ENCODE results near the gene PCCA. TPM values are rescaled to one million over a fixed set of nuclear protein-coding genes. Genes with fewer than 3 reads are reported as not detected.
A peak's percentile ranks its signal among the peaks of the same experiment; 100 is the strongest.

The PCCA gene, protein sequence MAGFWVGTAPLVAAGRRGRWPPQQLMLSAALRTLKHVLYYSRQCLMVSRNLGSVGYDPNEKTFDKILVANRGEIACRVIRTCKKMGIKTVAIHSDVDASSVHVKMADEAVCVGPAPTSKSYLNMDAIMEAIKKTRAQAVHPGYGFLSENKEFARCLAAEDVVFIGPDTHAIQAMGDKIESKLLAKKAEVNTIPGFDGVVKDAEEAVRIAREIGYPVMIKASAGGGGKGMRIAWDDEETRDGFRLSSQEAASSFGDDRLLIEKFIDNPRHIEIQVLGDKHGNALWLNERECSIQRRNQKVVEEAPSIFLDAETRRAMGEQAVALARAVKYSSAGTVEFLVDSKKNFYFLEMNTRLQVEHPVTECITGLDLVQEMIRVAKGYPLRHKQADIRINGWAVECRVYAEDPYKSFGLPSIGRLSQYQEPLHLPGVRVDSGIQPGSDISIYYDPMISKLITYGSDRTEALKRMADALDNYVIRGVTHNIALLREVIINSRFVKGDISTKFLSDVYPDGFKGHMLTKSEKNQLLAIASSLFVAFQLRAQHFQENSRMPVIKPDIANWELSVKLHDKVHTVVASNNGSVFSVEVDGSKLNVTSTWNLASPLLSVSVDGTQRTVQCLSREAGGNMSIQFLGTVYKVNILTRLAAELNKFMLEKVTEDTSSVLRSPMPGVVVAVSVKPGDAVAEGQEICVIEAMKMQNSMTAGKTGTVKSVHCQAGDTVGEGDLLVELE
- total RNA-seq, result 229 TPM

DNA sequence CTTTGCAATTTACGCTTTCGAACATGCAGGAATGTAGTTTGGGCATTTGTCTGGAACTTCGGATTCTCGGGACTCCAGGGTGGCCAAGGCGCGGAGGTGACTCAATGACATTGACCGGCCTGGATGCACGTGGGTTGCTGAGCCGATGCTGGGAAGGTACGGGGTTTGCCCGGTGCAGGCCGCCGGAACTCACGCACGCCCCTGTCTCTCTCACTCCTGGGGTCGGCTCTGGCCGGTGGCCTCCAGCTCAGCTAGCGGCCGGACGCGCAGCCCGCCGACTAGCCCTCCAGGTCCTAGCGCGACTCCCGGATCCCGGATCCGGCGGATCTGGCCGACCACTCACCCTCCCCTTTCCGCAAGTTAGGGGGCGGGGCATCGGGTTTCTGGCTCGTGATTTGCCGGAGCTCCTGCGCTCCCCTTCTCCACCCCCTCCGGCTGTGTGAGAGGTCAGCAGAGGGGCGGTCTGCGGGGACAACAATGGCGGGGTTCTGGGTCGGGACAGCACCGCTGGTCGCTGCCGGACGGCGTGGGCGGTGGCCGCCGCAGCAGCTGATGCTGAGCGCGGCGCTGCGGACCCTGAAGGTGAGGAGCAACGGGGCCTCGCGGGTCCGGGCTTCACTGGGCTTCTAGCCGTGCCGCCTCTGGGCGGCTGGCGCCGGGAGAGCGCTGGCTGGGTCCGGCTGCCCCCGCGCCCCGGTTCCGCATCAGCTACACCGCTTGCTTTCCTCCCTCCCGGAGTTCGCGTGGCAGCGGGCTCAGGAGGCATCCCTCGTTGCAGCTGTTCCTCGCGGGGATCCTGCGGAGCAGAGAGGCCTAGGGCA lies at the start of gene PCCA:
PCCA (plus strand) TSS at position 450 of the 821 bp plus-strand sequence; CDS start at position 478, 28 bp downstream.
- peak within 1 kb of the TSS; percentile 95 to 97 (median 96) for H3K4me3 ChIP-seq (ENCODE audit: low read length in 3 of 3)
- no peaks in the 10 kb centered on the region for H3K27me3 ChIP-seq (ENCODE audit: control insufficient read depth in 3 of 3, insufficient read depth in 3 of 3, low read length in 3 of 3)
- peaks cover 0 to 5% (median 4%) of the 10 kb centered on the region in 3 donors for H3K36me3 ChIP-seq (ENCODE audit: control insufficient read depth in 3 of 3, insufficient read depth in 3 of 3, low read length in 3 of 3)
- peak within 1 kb of the TSS; percentile 78 to 89 (median 84) for H3K9ac ChIP-seq (ENCODE audit: low read depth in 1 of 3, low read length in 3 of 3)
- peaks cover 16 to 28% (median 19%) of the 10 kb centered on the region in 3 donors for H3K4me1 ChIP-seq (ENCODE audit: control insufficient read depth in 3 of 3, insufficient read depth in 3 of 3, low read length in 3 of 3)
- H3K27ac ChIP-seq (ENCODE audit: low read depth, low read length), result peak within 1 kb of the TSS; percentile 70
- no peaks in the 10 kb centered on the region for H3K9me3 ChIP-seq (ENCODE audit: control insufficient read depth in 3 of 3, low read length in 3 of 3)

DNA sequence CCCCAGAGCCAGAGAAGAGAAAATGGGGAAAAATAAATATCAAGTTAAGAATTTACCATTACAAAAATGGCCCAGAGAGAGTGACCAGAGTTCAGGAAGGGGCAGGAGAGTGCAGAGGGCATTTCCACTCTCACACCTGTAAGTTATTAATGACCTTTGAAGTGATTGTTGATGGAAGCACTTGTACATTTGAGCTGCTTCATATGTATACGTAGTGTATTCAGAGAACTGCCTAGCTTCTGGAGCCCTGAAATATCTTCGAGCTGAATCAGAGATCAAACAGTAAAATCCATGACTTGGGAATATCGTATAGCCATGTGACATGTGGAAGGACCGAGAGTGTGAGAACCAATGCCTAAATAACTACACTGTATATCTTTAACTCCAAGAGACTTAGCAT lies 49.2 kb upstream of the PCCA start:
- no peaks in the 10 kb centered on the region for H3K9me3 ChIP-seq (ENCODE audit: control insufficient read depth in 3 of 3, low read length in 3 of 3)
- no peaks in the 10 kb centered on the region for H3K27me3 ChIP-seq (ENCODE audit: control insufficient read depth in 3 of 3, insufficient read depth in 3 of 3, low read length in 3 of 3)
- no peak overlapping the region for H3K9ac ChIP-seq (ENCODE audit: low read depth in 1 of 3, low read length in 3 of 3)
- H3K27ac ChIP-seq (ENCODE audit: low read depth, low read length), result no peak overlapping the region
- H3K4me1 ChIP-seq (ENCODE audit: control insufficient read depth in 3 of 3, insufficient read depth in 3 of 3, low read length in 3 of 3), result no peaks in the 10 kb centered on the region
- H3K36me3 ChIP-seq (ENCODE audit: control insufficient read depth in 3 of 3, insufficient read depth in 3 of 3, low read length in 3 of 3), result no peaks in the 10 kb centered on the region
- H3K4me3 ChIP-seq (ENCODE audit: low read length in 3 of 3), result no peak overlapping the region

DNA sequence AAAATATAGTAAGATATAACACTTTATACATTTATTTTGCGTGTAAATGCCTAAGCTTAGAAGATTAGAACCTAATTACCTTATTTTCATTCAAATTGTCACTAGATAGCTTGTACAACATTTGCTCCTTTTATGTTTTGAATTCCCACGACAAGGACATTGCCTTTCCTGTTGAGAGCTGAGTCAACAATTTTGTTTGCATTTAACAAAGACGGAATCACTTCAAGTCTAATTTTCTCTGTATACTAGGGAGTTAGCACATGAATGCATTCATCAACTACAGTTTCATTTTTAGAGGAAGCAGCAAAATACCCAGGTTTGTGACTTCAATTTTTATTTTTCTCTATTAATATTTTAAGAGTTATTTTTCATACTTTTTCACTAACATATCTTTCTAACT lies 48.7 kb upstream of the PCCA start:
- no peak overlapping the region for H3K4me3 ChIP-seq (ENCODE audit: low read length in 3 of 3)
- H3K4me1 ChIP-seq (ENCODE audit: control insufficient read depth in 3 of 3, insufficient read depth in 3 of 3, low read length in 3 of 3), result no peaks in the 10 kb centered on the region
- no peak overlapping the region for H3K27ac ChIP-seq (ENCODE audit: low read depth, low read length)
- H3K9me3 ChIP-seq (ENCODE audit: control insufficient read depth in 3 of 3, low read length in 3 of 3), result no peaks in the 10 kb centered on the region
- H3K27me3 ChIP-seq (ENCODE audit: control insufficient read depth in 3 of 3, insufficient read depth in 3 of 3, low read length in 3 of 3), result no peaks in the 10 kb centered on the region
- no peak overlapping the region for H3K9ac ChIP-seq (ENCODE audit: low read depth in 1 of 3, low read length in 3 of 3)
- no peaks in the 10 kb centered on the region for H3K36me3 ChIP-seq (ENCODE audit: control insufficient read depth in 3 of 3, insufficient read depth in 3 of 3, low read length in 3 of 3)

DNA sequence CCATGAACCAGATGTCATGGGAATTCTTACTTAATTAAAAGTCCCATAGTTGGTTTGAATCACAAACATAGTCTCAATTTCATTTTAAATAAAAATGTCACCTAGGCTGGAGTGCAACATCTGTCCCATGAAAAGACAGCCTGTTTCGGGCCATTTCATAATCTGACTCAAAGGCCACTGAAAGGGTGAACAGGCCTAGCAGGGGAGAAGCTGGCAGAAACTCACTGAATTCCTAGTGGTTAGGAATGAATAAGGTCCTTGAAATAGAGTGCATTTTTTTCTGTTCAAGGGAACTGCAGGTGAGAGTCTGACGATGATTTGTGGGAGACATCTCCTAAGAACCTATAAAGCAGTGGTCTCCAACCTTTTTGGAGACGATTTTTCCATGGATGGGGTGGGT lies 44.0 kb upstream of the PCCA start:
- Histone ChIP-seq H3K36me3 (ENCODE audit: control insufficient read depth in 3 of 3, insufficient read depth in 3 of 3, low read length in 3 of 3) (no peaks in the 10 kb centered on the region), H3K4me1 (ENCODE audit: control insufficient read depth in 3 of 3, insufficient read depth in 3 of 3, low read length in 3 of 3) (no peaks in the 10 kb centered on the region), H3K4me3 (ENCODE audit: low read length in 3 of 3) (no peak overlapping the region), H3K27me3 (ENCODE audit: control insufficient read depth in 3 of 3, insufficient read depth in 3 of 3, low read length in 3 of 3) (no peaks in the 10 kb centered on the region), H3K9ac (ENCODE audit: low read depth in 1 of 3, low read length in 3 of 3) (no peak overlapping the region), H3K27ac (ENCODE audit: low read depth, low read length) (no peak overlapping the region), H3K9me3 (ENCODE audit: control insufficient read depth in 3 of 3, low read length in 3 of 3) (no peaks in the 10 kb centered on the region)

DNA sequence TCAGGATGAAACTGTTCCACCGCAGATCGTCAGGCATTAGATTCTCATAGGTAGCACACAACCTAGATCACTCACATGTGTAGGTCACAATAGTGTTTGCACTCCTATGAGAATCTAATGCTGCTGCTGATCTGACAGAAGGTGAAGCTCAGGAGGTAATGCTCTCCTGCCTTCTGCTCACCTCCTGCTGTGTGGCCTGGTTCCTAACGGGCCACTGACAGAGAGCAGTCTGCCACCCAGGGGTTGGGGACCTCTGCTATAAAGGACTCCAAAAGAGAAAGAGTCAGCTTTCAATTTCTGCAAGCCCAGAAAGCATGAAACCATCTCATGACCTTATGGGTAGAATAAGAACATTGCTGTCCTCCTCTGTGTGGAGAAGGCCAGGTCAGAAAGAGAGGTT lies 43.5 kb upstream of the PCCA start:
- Histone ChIP-seq H3K36me3 (ENCODE audit: control insufficient read depth in 3 of 3, insufficient read depth in 3 of 3, low read length in 3 of 3) (no peaks in the 10 kb centered on the region), H3K27me3 (ENCODE audit: control insufficient read depth in 3 of 3, insufficient read depth in 3 of 3, low read length in 3 of 3) (no peaks in the 10 kb centered on the region), H3K4me1 (ENCODE audit: control insufficient read depth in 3 of 3, insufficient read depth in 3 of 3, low read length in 3 of 3) (no peaks in the 10 kb centered on the region), H3K27ac (ENCODE audit: low read depth, low read length) (no peak overlapping the region), H3K9me3 (ENCODE audit: control insufficient read depth in 3 of 3, low read length in 3 of 3) (no peaks in the 10 kb centered on the region), H3K9ac (ENCODE audit: low read depth in 1 of 3, low read length in 3 of 3) (no peak overlapping the region), H3K4me3 (ENCODE audit: low read length in 3 of 3) (no peak overlapping the region)

DNA sequence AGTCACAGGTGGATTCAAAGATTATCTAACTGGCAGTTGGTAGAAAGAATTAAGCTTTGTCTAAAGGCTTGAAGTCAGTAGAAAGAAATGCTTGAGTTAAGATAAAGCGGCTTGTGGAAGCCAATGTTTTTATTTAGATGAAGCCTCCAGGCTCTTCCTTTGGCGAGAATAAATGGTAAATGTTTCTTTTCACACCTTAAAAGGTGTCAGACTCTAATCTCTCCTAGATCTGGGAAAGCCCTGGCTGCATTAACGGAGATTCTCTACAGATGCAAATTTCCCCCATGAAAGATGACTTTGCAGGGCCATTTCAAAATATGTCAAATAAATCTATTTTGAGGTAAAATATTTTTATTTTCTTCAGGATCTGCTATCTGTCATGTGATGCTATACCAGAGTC lies 37.8 kb upstream of the PCCA start:
- no peaks in the 10 kb centered on the region for H3K27me3 ChIP-seq (ENCODE audit: control insufficient read depth in 3 of 3, insufficient read depth in 3 of 3, low read length in 3 of 3)
- no peaks in the 10 kb centered on the region for H3K4me1 ChIP-seq (ENCODE audit: control insufficient read depth in 3 of 3, insufficient read depth in 3 of 3, low read length in 3 of 3)

DNA sequence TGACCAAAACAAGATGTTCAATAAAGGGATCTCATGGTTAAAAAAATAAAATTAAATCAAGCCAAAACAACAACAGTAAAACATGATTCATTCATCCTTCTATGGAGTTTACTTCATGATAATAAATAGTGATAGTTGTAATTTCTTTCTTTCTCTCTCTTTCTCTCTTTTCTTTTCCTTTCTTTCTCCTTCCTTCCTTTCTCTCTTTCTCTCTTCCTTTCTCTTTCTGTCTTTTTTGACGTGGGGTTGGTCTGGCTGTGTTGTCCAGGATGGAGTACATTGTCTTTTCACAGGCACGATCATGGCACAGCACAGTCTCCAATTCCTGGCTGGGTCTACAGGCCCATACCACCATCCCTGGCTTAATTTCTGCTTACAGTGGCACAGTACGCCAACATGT lies 29.1 kb upstream of the PCCA start:
- no peak overlapping the region for H3K27ac ChIP-seq (ENCODE audit: low read depth, low read length)
- no peaks in the 10 kb centered on the region for H3K4me1 ChIP-seq (ENCODE audit: control insufficient read depth in 3 of 3, insufficient read depth in 3 of 3, low read length in 3 of 3)
- H3K4me3 ChIP-seq (ENCODE audit: low read length in 3 of 3), result no peak overlapping the region
- no peaks in the 10 kb centered on the region for H3K36me3 ChIP-seq (ENCODE audit: control insufficient read depth in 3 of 3, insufficient read depth in 3 of 3, low read length in 3 of 3)
- no peak overlapping the region for H3K9ac ChIP-seq (ENCODE audit: low read depth in 1 of 3, low read length in 3 of 3)
- no peaks in the 10 kb centered on the region for H3K27me3 ChIP-seq (ENCODE audit: control insufficient read depth in 3 of 3, insufficient read depth in 3 of 3, low read length in 3 of 3)
- H3K9me3 ChIP-seq (ENCODE audit: control insufficient read depth in 3 of 3, low read length in 3 of 3), result no peaks in the 10 kb centered on the region

More for the DNA sequence above, 37.8 kb upstream of the PCCA start:
- Histone ChIP-seq H3K36me3 (ENCODE audit: control insufficient read depth in 3 of 3, insufficient read depth in 3 of 3, low read length in 3 of 3) (no peaks in the 10 kb centered on the region), H3K27ac (ENCODE audit: low read depth, low read length) (no peak overlapping the region), H3K9ac (ENCODE audit: low read depth in 1 of 3, low read length in 3 of 3) (no peak overlapping the region), H3K4me3 (ENCODE audit: low read length in 3 of 3) (no peak overlapping the region), H3K9me3 (ENCODE audit: control insufficient read depth in 3 of 3, low read length in 3 of 3) (no peaks in the 10 kb centered on the region)

DNA sequence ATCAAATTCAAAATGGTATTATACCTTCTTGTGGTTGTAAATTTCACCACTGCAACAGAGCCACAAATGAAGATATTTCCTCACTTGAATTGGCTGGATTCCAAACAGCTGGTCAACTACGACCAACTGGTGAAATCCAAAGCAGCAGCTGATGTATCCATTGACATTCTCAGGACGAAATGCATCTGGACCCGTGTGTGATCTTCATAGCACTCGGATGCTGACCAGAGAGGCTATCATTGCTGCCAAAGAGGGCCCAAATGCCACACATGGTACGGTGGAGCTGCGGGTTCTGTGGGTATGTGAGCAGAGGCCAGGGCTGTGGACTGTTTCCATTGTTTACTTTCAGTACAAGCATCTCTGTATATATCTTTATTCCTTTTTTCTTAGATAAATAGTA lies 25.6 kb upstream of the PCCA start:
- no peak overlapping the region for H3K27ac ChIP-seq (ENCODE audit: low read depth, low read length)
- H3K36me3 ChIP-seq (ENCODE audit: control insufficient read depth in 3 of 3, insufficient read depth in 3 of 3, low read length in 3 of 3), result no peaks in the 10 kb centered on the region
- no peaks in the 10 kb centered on the region for H3K27me3 ChIP-seq (ENCODE audit: control insufficient read depth in 3 of 3, insufficient read depth in 3 of 3, low read length in 3 of 3)
- H3K4me1 ChIP-seq (ENCODE audit: control insufficient read depth in 3 of 3, insufficient read depth in 3 of 3, low read length in 3 of 3), result no peaks in the 10 kb centered on the region
- H3K9ac ChIP-seq (ENCODE audit: low read depth in 1 of 3, low read length in 3 of 3), result no peak overlapping the region
- no peaks in the 10 kb centered on the region for H3K9me3 ChIP-seq (ENCODE audit: control insufficient read depth in 3 of 3, low read length in 3 of 3)
- H3K4me3 ChIP-seq (ENCODE audit: low read length in 3 of 3), result no peak overlapping the region

DNA sequence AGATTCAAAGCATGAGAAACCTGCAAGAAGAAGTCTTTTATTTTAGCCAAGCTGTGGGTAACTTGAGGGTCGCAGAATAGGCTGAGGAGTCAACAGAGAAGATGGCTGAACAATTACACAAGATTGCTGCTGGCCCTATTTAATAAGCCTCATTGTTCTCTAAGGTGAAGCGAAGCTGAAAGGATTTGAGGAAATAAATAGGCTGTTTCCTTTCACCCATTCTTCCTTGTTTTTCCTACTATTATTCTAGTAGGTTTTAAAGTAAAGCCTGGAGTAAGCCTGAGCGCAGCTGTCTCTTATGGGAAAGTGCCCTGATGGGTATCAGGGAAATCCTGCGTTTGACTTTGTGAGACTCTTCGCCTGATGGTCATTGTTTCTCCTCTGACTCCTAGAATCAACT lies 25.0 kb upstream of the PCCA start:
- Histone ChIP-seq H3K9me3 (ENCODE audit: control insufficient read depth in 3 of 3, low read length in 3 of 3) (no peaks in the 10 kb centered on the region), H3K4me3 (ENCODE audit: low read length in 3 of 3) (no peak overlapping the region), H3K27ac (ENCODE audit: low read depth, low read length) (no peak overlapping the region), H3K27me3 (ENCODE audit: control insufficient read depth in 3 of 3, insufficient read depth in 3 of 3, low read length in 3 of 3) (no peaks in the 10 kb centered on the region), H3K4me1 (ENCODE audit: control insufficient read depth in 3 of 3, insufficient read depth in 3 of 3, low read length in 3 of 3) (no peaks in the 10 kb centered on the region), H3K36me3 (ENCODE audit: control insufficient read depth in 3 of 3, insufficient read depth in 3 of 3, low read length in 3 of 3) (no peaks in the 10 kb centered on the region), H3K9ac (ENCODE audit: low read depth in 1 of 3, low read length in 3 of 3) (no peak overlapping the region)
